NCI-H2107 treated with DMSO at 0.1 percent for 48 hours (cell line): Measurements from ENCODE around the gene TTK.
"Not testable (repeated sequence)": the region's sequence is repeated elsewhere in the genome, so short reads cannot be mapped to it uniquely, and the experiment has no call there.

Source experiments
- DNase-seq: peaks from one replicate; lab custom pipeline; 2025; ENCODE audit not compliant: unreplicated experiment; lab: John Stamatoyannopoulos, UW

TTK gene

GRCh38 chr6:80021131-80021530 lies 16.7 kb downstream of the TTK start:
- no peak for DNase-seq

GRCh38 chr6:80021591-80021990 lies 17.1 kb downstream of the TTK start:
- DNase-seq, result no peak

- no peak for DNase-seq
Observed at GRCh38 chr6:80022803-80023202, 18.4 kb downstream of the TTK start.

- no peak for DNase-seq
Observed at GRCh38 chr6:80028589-80028988, 24.1 kb downstream of the TTK start.

GRCh38 chr6:80029470-80029869 lies 25.0 kb downstream of the TTK start:
- DNase-seq, result no peak

GRCh38 chr6:80048220-80048619 lies 43.8 kb downstream of the TTK start:
- DNase-seq, result not testable (repeated sequence)

- DNase-seq, result no peak
Observed at GRCh38 chr6:80060774-80061173, 56.3 kb downstream of the TTK start.

- DNase-seq, result not testable (repeated sequence)
Observed at GRCh38 chr6:80068146-80068545, 63.7 kb downstream of the TTK start.

- DNase-seq, result not testable (repeated sequence)
Observed at GRCh38 chr6:80070431-80070830, 66.0 kb downstream of the TTK start.

- no peak for DNase-seq
Observed at GRCh38 chr6:80077067-80077466, 72.6 kb downstream of the TTK start.

GRCh38 chr6:80088637-80089036 lies 84.2 kb downstream of the TTK start:
- DNase-seq, result no peak

- no peak for DNase-seq
Observed at GRCh38 chr6:80091506-80091905, 87.1 kb downstream of the TTK start.
